K562 (cell line): ENCODE measurements around the gene AJUBA. TPM values are rescaled to one million over a fixed set of nuclear protein-coding genes. Genes with fewer than 3 reads are reported as not detected.
A peak's percentile ranks its signal among the peaks of the same experiment; 100 is the strongest.

ENCODE experiments used
- AFF4 ChIP-seq: sonication (generic); formaldehyde crosslinking; IDR thresholded peaks from 2 replicates; pipeline ENCODE4 v1.8.0; 2023; ENCODE audit warnings: mild to moderate bottlenecking, missing genetic modification reagents
- C11orf30 ChIP-seq: fragments of 450-650 bp; IDR thresholded peaks from 2 replicates; pipeline ENCODE4 v1.6.1; 2016; ENCODE audit warnings: low read depth, mild to moderate bottlenecking
- CREB3L1 ChIP-seq: fragments of 450-650 bp; IDR thresholded peaks from 2 replicates; pipeline ENCODE4 v1.6.1; 2014; ENCODE audit warnings: low read depth, mild to moderate bottlenecking, moderate library complexity, borderline replicate concordance
- EZH2 ChIP-seq: IDR thresholded peaks from 2 replicates; pipeline ENCODE4 v1.6.1; 2012; ENCODE audit warnings: low read depth, mild to moderate bottlenecking, inconsistent platforms, low read length, borderline replicate concordance
- HNRNPH1 ChIP-seq: fragments of 200-400 bp; formaldehyde crosslinking; optimal IDR thresholded peaks from 2 replicates; pipeline ENCODE3; 2017; ENCODE audit warnings: low read depth, mild to moderate bottlenecking, low read length, moderate library complexity
- HOXB6 ChIP-seq: fragments of 250-450 bp; sonication (Bioruptor Pico); IDR thresholded peaks from 2 replicates; pipeline ENCODE4 v1.5.1; 2022; ENCODE audit warnings: mild to moderate bottlenecking, borderline replicate concordance
- NELFE ChIP-seq: IDR thresholded peaks from 2 replicates; pipeline ENCODE4 v1.6.1; 2011; ENCODE audit warnings: mild to moderate bottlenecking; ENCODE audit not compliant: insufficient read depth, insufficient read length
- PATZ1 ChIP-seq: fragments of 250-450 bp; sonication (Bioruptor Pico); IDR thresholded peaks from 2 replicates; pipeline ENCODE4 v1.5.0; 2020; ENCODE audit warnings: mild to moderate bottlenecking, borderline replicate concordance
- PHB2 ChIP-seq: fragments of 450-650 bp; IDR thresholded peaks from 2 replicates; pipeline ENCODE4 v1.6.1; 2017; ENCODE audit warnings: low read depth
- PHTF2 ChIP-seq: fragments of 250-450 bp; sonication (Bioruptor Pico); IDR thresholded peaks from 2 replicates; pipeline ENCODE4 v1.5.0; 2021; ENCODE audit warnings: mild to moderate bottlenecking
- POLR3A ChIP-seq: IDR thresholded peaks from 2 replicates; pipeline ENCODE4 v1.6.1; 2011; ENCODE audit warnings: borderline replicate concordance, mild to moderate bottlenecking, moderate library complexity; ENCODE audit not compliant: insufficient read length, insufficient read depth; ENCODE audit errors: extremely low read depth
- PYGO2 ChIP-seq: fragments of 450-650 bp; IDR thresholded peaks from 2 replicates; pipeline ENCODE4 v1.6.1; 2016; ENCODE audit warnings: mild to moderate bottlenecking, missing genetic modification characterization, moderate library complexity, missing compliant biosample characterization
- RAD21 ChIP-seq, 2 experiments: fragments of 250-450 bp in 1 of 2; fragments of 450-650 bp in 1 of 2; sonication (Bioruptor Pico) in 1 of 2; formaldehyde crosslinking in 1 of 2; IDR thresholded peaks in 1 of 2; conservative IDR thresholded peaks in 1 of 2; 2 replicates each; pipeline versions ENCODE4 v1.4.0 to v1.8.0; 2020 to 2022; ENCODE audit warnings: mild to moderate bottlenecking in 2 of 2, moderate library complexity in 1 of 2
- RBM17 ChIP-seq: fragments of 200-400 bp; formaldehyde crosslinking; IDR thresholded peaks from 2 replicates; pipeline ENCODE4 v1.6.1; 2017; ENCODE audit warnings: low read depth, mild to moderate bottlenecking, low read length, borderline replicate concordance
- RNF2 ChIP-seq: sonication (generic); IDR thresholded peaks from 2 replicates; pipeline ENCODE4 v1.6.1; 2016
- ZNF133 ChIP-seq: fragments of 250-450 bp; sonication (Bioruptor Pico); IDR thresholded peaks from 2 replicates; pipeline ENCODE4 v1.4.0; 2020; ENCODE audit warnings: mild to moderate bottlenecking
- polyA plus RNA-seq, 8 experiments: library from polyadenylated mRNA; depleted of rRNA in 4 of 8; stranded (reverse) in 5 of 8; unstranded in 3 of 8; fragments of >200 nt; fragmentation: Nextera tagmentation in 2 of 8; fragmentation: Illumina TruSeq in 1 of 8; extraction: Ambion mirVana in 2 of 8; extraction: Trizol in 1 of 8; gene quantifications; 2 replicates each; pipeline versions ENCODE4 v1.2.1 to v1.2.3, GENCODE V29; 2011 to 2014; ENCODE audit warnings: inconsistent platforms in 1 of 8, missing spikeins in 1 of 8
- total RNA-seq, 7 experiments: library from RNA; depleted of rRNA in 6 of 7; stranded (reverse); fragments of >200 nt in 6 of 7; fragmentation: Illumina TruSeq in 2 of 7; extraction: Trizol in 2 of 7; gene quantifications; 2 replicates each; pipeline versions ENCODE4 v1.2.1 to v1.2.3, GENCODE V29; 2011 to 2021; ENCODE audit warnings: low replicate concordance in 1 of 7
- TF ChIP-seq, protein P1 (sequence below): IDR thresholded peaks from 2 replicates; pipeline ENCODE4 v1.6.1; 2012; ENCODE audit warnings: low read depth, low read length, improper control_type of control experiment, borderline replicate concordance

AJUBA gene
- total and polyA plus RNA-seq, 9 of the 15 experiments (the other 6 are each of a cell fraction or from before 2014, with no cell fraction given): 0.73 to 4.7 (median 2.8) TPM

- TF ChIP-seq, protein P1, sequence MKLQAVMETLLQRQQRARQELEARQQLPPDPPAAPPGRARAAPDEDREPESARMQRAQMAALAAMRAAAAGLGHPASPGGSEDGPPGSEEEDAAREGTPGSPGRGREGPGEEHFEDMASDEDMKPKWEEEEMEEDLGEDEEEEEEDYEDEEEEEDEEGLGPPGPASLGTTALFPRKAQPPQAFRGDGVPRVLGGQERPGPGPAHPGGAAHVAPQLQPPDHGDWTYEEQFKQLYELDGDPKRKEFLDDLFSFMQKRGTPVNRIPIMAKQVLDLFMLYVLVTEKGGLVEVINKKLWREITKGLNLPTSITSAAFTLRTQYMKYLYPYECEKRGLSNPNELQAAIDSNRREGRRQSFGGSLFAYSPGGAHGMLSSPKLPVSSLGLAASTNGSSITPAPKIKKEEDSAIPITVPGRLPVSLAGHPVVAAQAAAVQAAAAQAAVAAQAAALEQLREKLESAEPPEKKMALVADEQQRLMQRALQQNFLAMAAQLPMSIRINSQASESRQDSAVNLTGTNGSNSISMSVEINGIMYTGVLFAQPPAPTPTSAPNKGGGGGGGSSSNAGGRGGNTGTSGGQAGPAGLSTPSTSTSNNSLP: peak; percentile 80; the same call in 1 of the 2 replicates
- TF ChIP-seq HNRNPH1 (no peak), EZH2 (no peak), PYGO2 (tag) (no peak), AFF4 (CRISPR knock-in tag) (peak; percentile 64; the same call in 1 of the 2 replicates), HOXB6 (no peak), POLR3A (peak; percentile 98), C11orf30 (peak; percentile 79; the same call in 1 of the 2 replicates), RBM17 (no peak), RAD21 (CRISPR knock-in tag; conservative IDR thresholded peaks at IDR 0.05 in 1 of 2, IDR thresholded peaks at IDR 0.05 in 1 of 2) (no peak), PHTF2 (no peak), PHB2 (no peak), NELFE (no peak), PATZ1 (CRISPR knock-in tag) (no peak), ZNF133 (no peak), RNF2 (peak; percentile 72; the same call in 1 of the 2 replicates), CREB3L1 (peak; percentile 72; the same call in 1 of the 2 replicates)
Measured at GRCh38 chr14:22929104-22929960, 53.0 kb downstream of the AJUBA start, which contains the start of gene PRMT5 (continued).
